H1 (cell line): ENCODE measurements around the gene CFDP1. TPM values are rescaled to one million over a fixed set of nuclear protein-coding genes. Genes with fewer than 3 reads are reported as not detected.
A peak's percentile ranks its signal among the peaks of the same experiment; 100 is the strongest.

Experiments used
- CTCF ChIA-PET: fragments of 300-600 bp; sonication (Branson Sonifier 250); formaldehyde crosslinking; loops from one replicate; lab custom pipeline; 2021; ENCODE audit not compliant: partially characterized antibody; lab: Charles Lee
- POLR2A ChIA-PET: fragments of 300-600 bp; sonication (Branson Sonifier 250); formaldehyde crosslinking; loops from one replicate; lab custom pipeline; 2021; ENCODE audit warnings: inconsistent platforms; ENCODE audit not compliant: partially characterized antibody; lab: Charles Lee
- DNase-seq, 2 experiments: peaks; one replicate each; pipeline versions ENCODE4 v3.0.0 to v3.0.0-alpha.2; 2010 to 2022; ENCODE audit warnings: low spot score in 2 of 2, low read depth in 1 of 2, mixed read lengths in 1 of 2
- FAIRE-seq: peaks from 2 replicates; lab custom pipeline; 2011; peaks lifted over from hg19 to GRCh38; lab: Jason Lieb, UNC
- H2AFZ ChIP-seq: 2 replicates; pipeline ENCODE4 v1.8.1; 2012; ENCODE audit warnings: low read length, inconsistent platforms
- H2AK5ac ChIP-seq: 2 replicates; pipeline ENCODE4 v1.6.1; 2013; ENCODE audit warnings: low read depth, low read length
- H2BK120ac ChIP-seq: replicated peaks from 2 replicates; pipeline ENCODE3; 2013; ENCODE audit warnings: low read depth, low read length, inconsistent platforms
- H2BK12ac ChIP-seq: 2 replicates; pipeline ENCODE4 v1.6.1; 2013; ENCODE audit warnings: low read depth, low read length
- H2BK15ac ChIP-seq: 2 replicates; pipeline ENCODE4 v1.6.1; 2013; ENCODE audit warnings: low read length
- H2BK20ac ChIP-seq: 2 replicates; pipeline ENCODE4 v1.6.1; 2013; ENCODE audit warnings: low read length
- H2BK5ac ChIP-seq: 2 replicates; pipeline ENCODE4 v1.6.1; 2013; ENCODE audit warnings: low read depth, low read length
- H3K14ac ChIP-seq: 2 replicates; pipeline ENCODE4 v1.6.1; 2013; ENCODE audit warnings: inconsistent platforms; ENCODE audit not compliant: insufficient read length
- H3K18ac ChIP-seq: 2 replicates; pipeline ENCODE4 v1.6.1; 2013; ENCODE audit warnings: low read length; ENCODE audit errors: extremely low read depth
- H3K23ac ChIP-seq: 2 replicates; pipeline ENCODE4 v1.6.1; 2013; ENCODE audit warnings: inconsistent platforms; ENCODE audit not compliant: insufficient read length
- H3K23me2 ChIP-seq: 2 replicates; pipeline ENCODE4 v1.6.1; 2013; ENCODE audit warnings: low read depth, low read length
- H3K27ac ChIP-seq: 2 replicates; pipeline ENCODE4 v1.6.1; 2011; ENCODE audit warnings: low read depth, low read length, inconsistent platforms
- H3K27me3 ChIP-seq, 4 experiments: replicated peaks in 1 of 4; 1 replicate in 1 of 4; 2 replicates in 3 of 4; pipeline versions ENCODE4 v1.6.1 to v1.8.1; 2011 to 2013; ENCODE audit warnings: low read length in 3 of 4, mild to moderate bottlenecking in 3 of 4, inconsistent platforms in 2 of 4, mixed read lengths in 2 of 4, moderate library complexity in 1 of 4; ENCODE audit not compliant: control insufficient read depth in 3 of 4, insufficient read depth in 3 of 4; ENCODE audit errors: extremely low read depth in 1 of 4
- H3K36me3 ChIP-seq, 4 experiments: 2 replicates each; pipeline versions ENCODE4 v1.6.1 to v1.8.1; 2011 to 2013; ENCODE audit warnings: mild to moderate bottlenecking in 4 of 4, low read length in 3 of 4, moderate library complexity in 2 of 4, control low read depth in 1 of 4, inconsistent platforms in 1 of 4; ENCODE audit not compliant: insufficient read depth in 4 of 4, control insufficient read depth in 2 of 4
- H3K4ac ChIP-seq: replicated peaks from 2 replicates; pipeline ENCODE3; 2013; ENCODE audit warnings: low read length, low read depth, mixed read lengths, inconsistent platforms; ENCODE audit not compliant: insufficient read length
- H3K4me1 ChIP-seq, 4 experiments: replicated peaks in 1 of 4; 1 replicate in 1 of 4; 2 replicates in 3 of 4; pipeline versions ENCODE4 v1.6.1 to v1.8.1; 2011 to 2013; ENCODE audit warnings: low read length in 3 of 4, inconsistent platforms in 2 of 4, mixed read lengths in 1 of 4; ENCODE audit not compliant: insufficient read depth in 4 of 4, control insufficient read depth in 3 of 4
- H3K4me2 ChIP-seq, 2 experiments: 2 replicates each; pipeline versions ENCODE4 v1.6.1 to v1.8.1; 2011 to 2013; ENCODE audit warnings: low read depth in 2 of 2, low read length in 2 of 2, control low read depth in 1 of 2, inconsistent platforms in 1 of 2, mild to moderate bottlenecking in 1 of 2; ENCODE audit not compliant: insufficient read depth in 1 of 2
- H3K4me3 ChIP-seq, 4 experiments: fragments of 200-600, 300-600 bp in 1 of 4; sonication (generic), shearing (Covaris generic), sonication (Bioruptor Twin) in 1 of 4; 2 replicates each; pipeline versions ENCODE4 v1.5.1 to v1.8.1; 2011 to 2016; ENCODE audit warnings: low read length in 4 of 4, low read depth in 3 of 4, control low read depth in 2 of 4, inconsistent platforms in 2 of 4, mild to moderate bottlenecking in 2 of 4, mixed read lengths in 1 of 4, moderate library complexity in 1 of 4; ENCODE audit not compliant: insufficient read depth in 2 of 4; ENCODE audit errors: extremely low read depth in 1 of 4
- H3K56ac ChIP-seq: replicated peaks from 2 replicates; pipeline ENCODE3; 2013; ENCODE audit warnings: low read depth, mild to moderate bottlenecking, mixed read lengths, low read length, inconsistent platforms; ENCODE audit not compliant: insufficient read length
- H3K79me1 ChIP-seq: 2 replicates; pipeline ENCODE4 v1.6.1; 2013; ENCODE audit warnings: low read depth, low read length, control low read depth
- H3K79me2 ChIP-seq, 2 experiments: 2 replicates each; pipeline versions ENCODE4 v1.6.1 to v1.8.1; 2012 to 2013; ENCODE audit warnings: low read length in 2 of 2, mild to moderate bottlenecking in 2 of 2, inconsistent platforms in 1 of 2; ENCODE audit not compliant: insufficient read depth in 2 of 2, control insufficient read depth in 1 of 2
- H3K9ac ChIP-seq, 4 experiments: replicated peaks in 1 of 4; 1 replicate in 1 of 4; 2 replicates in 3 of 4; pipeline versions ENCODE4 v1.6.1 to v1.8.1; 2011 to 2013; ENCODE audit warnings: low read depth in 3 of 4, low read length in 3 of 4, control low read depth in 2 of 4, mild to moderate bottlenecking in 2 of 4, moderate library complexity in 2 of 4, inconsistent platforms in 1 of 4; ENCODE audit errors: extremely low read depth in 1 of 4
- H3K9me3 ChIP-seq, 2 experiments: 2 replicates each; pipeline versions ENCODE4 v1.6.1 to v1.8.1; 2012 to 2013; ENCODE audit warnings: mild to moderate bottlenecking in 2 of 2, moderate library complexity in 2 of 2, control low read depth in 1 of 2, inconsistent platforms in 1 of 2, low read depth in 1 of 2, low read length in 1 of 2, mixed read lengths in 1 of 2; ENCODE audit not compliant: insufficient read depth in 2 of 2
- H4K20me1 ChIP-seq, 2 experiments: replicated peaks in 1 of 2; 2 replicates each; pipeline versions ENCODE3 to v1.8.1; 2011 to 2013; ENCODE audit warnings: inconsistent platforms in 2 of 2, low read length in 2 of 2, mild to moderate bottlenecking in 1 of 2; ENCODE audit not compliant: insufficient read depth in 2 of 2, control insufficient read depth in 1 of 2
- H4K5ac ChIP-seq: 2 replicates; pipeline ENCODE4 v1.6.1; 2013; ENCODE audit warnings: low read length, low read depth, mixed read lengths, inconsistent platforms; ENCODE audit not compliant: insufficient read length
- H4K8ac ChIP-seq: 2 replicates; pipeline ENCODE4 v1.8.0; 2013; ENCODE audit warnings: mild to moderate bottlenecking, moderate library complexity, low read length, inconsistent platforms; ENCODE audit not compliant: insufficient read depth; ENCODE audit errors: extremely low read depth
- H4K91ac ChIP-seq: replicated peaks from 2 replicates; pipeline ENCODE3; 2013; ENCODE audit warnings: low read length, mixed read lengths, inconsistent platforms; ENCODE audit not compliant: insufficient read length
- CBX8 ChIP-seq: fragments of 300-800, 300-1000 bp; sonication (generic); IDR thresholded peaks from 2 replicates; pipeline ENCODE4 v1.7.1; 2016; ENCODE audit warnings: low read depth, low read length, borderline replicate concordance
- CREB1 ChIP-seq: IDR thresholded peaks from 2 replicates; pipeline ENCODE4 v1.6.1; 2012; ENCODE audit warnings: inconsistent platforms
- SIRT6 ChIP-seq: IDR thresholded peaks from one replicate; pipeline ENCODE4 v1.7.1; 2012; ENCODE audit warnings: low read length, inconsistent platforms
- SP2 ChIP-seq: IDR thresholded peaks from 2 replicates; pipeline ENCODE4 v1.6.1; 2012; ENCODE audit warnings: mild to moderate bottlenecking, low read length, inconsistent platforms
- WGBS, 2 experiments: shearing (Covaris generic) in 1 of 2; methylation state at CpG; one replicate each; pipeline versions ENCODE4 v1.1.6 to v1.1.7; 2013 to 2015; ENCODE audit warnings: low lambda C conversion rate in 2 of 2, mixed read lengths in 2 of 2, inconsistent platforms in 1 of 2, low coverage in 1 of 2, missing lambda C conversion rate in 1 of 2; ENCODE audit not compliant: insufficient replicate concordance in 2 of 2, insufficient coverage in 1 of 2, insufficient read length in 1 of 2; ENCODE audit errors: extremely low coverage in 1 of 2, missing lambda C conversion rate in 1 of 2; 5-methylcytosine and 5-hydroxymethylcytosine counted together
- polyA plus RNA-seq, 7 experiments: library from polyadenylated mRNA; depleted of rRNA in 3 of 7; stranded (reverse) in 5 of 7; unstranded in 2 of 7; fragments of >200 nt in 5 of 7; fragments of 200-250 nt in 2 of 7; gene quantifications; 1 replicate in 5 of 7; 2 replicates in 1 of 7; 4 replicates in 1 of 7; pipeline versions ENCODE4 v1.2.1 to v1.2.3, GENCODE V29; 2011 to 2013; ENCODE audit warnings: missing spikeins in 2 of 7, mixed read lengths in 2 of 7
- total RNA-seq: library from RNA; stranded (reverse); fragmentation: NEBNext Ultra II Directional; extraction: Animal tissue kit (Norgen Biotek cat#: 25700); gene quantifications from 2 replicates; pipeline ENCODE4 v1.2.1, GENCODE V29; 2021

Gene CFDP1
- total and polyA plus RNA-seq, 2 of the 8 experiments (the other 6 are each of a cell fraction or from before 2014, with no cell fraction given) = 25.5 to 77.3 TPM

DNA sequence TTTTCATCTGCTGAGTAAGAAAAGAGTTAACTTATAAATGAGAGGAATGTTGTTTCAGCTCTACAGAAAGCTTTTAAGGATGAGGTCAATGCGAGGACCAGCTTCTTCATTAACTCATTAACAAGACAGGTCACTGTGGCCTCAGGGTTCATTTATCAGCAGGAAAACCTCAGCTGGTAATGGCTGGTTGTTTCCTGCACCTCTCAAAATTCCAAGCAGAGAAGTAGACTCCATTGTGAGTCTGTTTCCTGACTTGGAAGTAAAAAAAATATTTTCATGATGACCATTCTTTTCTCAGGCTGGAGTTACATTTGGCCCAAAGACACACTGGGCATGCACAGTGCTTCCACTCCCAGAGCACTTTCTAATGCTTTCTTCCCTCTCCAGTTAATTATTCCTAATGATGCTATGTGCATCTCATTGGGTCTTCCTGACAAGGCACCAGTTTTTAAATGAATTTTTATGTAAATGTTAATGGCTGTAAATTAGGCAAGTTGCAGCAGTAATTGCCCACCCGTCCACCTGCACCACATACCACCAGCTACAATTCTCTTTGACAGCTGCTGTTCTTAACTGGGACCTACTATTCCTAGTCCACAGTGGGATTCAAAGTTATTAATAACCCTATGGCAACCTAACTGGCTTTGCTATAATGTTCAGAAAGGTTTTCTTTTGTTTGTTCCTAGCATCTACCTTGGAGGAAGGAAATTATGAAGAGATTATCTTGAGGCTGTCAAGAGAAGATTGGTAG, 92.4 kb downstream of the CFDP1 start:
- H4K91ac ChIP-seq = no peak overlapping the region
- WGBS, 2 experiments = 61% methylated on average over 2 of the region's 2 CpGs; no CpG with 5 or more reads in 1 of the 2 experiments
- no peak overlapping the region for H2BK120ac ChIP-seq
- H3K23me2 ChIP-seq = no peaks in the 10 kb centered on the region
- H3K27me3 ChIP-seq = no peaks in the 10 kb centered on the region
- POLR2A ChIA-PET = interaction anchor here (1.0 kb wide), 1 partner anchor 137 kb away, joined by 3 read pairs; no protein-coding TSS in a partner anchor
- no peak overlapping the region for H3K9ac ChIP-seq
- H3K4me3 ChIP-seq = no peak overlapping the region
- CTCF ChIA-PET = interaction anchor here (0.5 to 1.2 kb wide), 3 partner anchors 17 to 124 kb away, joined by 3 read pairs; no protein-coding TSS in a partner anchor
- H2BK12ac ChIP-seq = no peak overlapping the region
- no peak overlapping the region for H2AFZ ChIP-seq
- H3K36me3 ChIP-seq = no peaks in the 10 kb centered on the region
- H3K79me1 ChIP-seq = no peaks in the 10 kb centered on the region
- no peak overlapping the region for H3K27ac ChIP-seq
- no peak overlapping the region for H3K18ac ChIP-seq
- FAIRE-seq (no peak), DNase-seq (peak in 1 of 2 experiments; percentile 19)
- no peaks in the 10 kb centered on the region for H3K79me2 ChIP-seq
- H3K4me1 ChIP-seq = no peaks in the 10 kb centered on the region
- H3K14ac ChIP-seq = no peak overlapping the region
- H4K8ac ChIP-seq = no peak overlapping the region
- H2BK20ac ChIP-seq = no peak overlapping the region
- no peak overlapping the region for H2AK5ac ChIP-seq
- H2BK5ac ChIP-seq = no peak overlapping the region
- no peak overlapping the region for H2BK15ac ChIP-seq
- no peak overlapping the region for H3K4ac ChIP-seq
- H4K5ac ChIP-seq = no peak overlapping the region
- H3K23ac ChIP-seq = no peak overlapping the region
- H3K9me3 ChIP-seq = no peaks in the 10 kb centered on the region
- H3K4me2 ChIP-seq = no peak overlapping the region
- no peaks in the 10 kb centered on the region for H4K20me1 ChIP-seq
- no peak overlapping the region for H3K56ac ChIP-seq
- TF ChIP-seq SP2 (no peak), SIRT6 (no peak), CBX8 (no peak), CREB1 (no peak)
